Measurements from ENCODE around the gene CES2. TPM values are rescaled to one million over a fixed set of nuclear protein-coding genes. Genes with fewer than 3 reads are reported as not detected.
"Not testable (repeated sequence)": the region's sequence is repeated elsewhere in the genome, so short reads cannot be mapped to it uniquely, and the experiment has no call there.

The CES2 gene
- total RNA-seq, 1 experiment from 2014 or later, result 13.3 TPM

DNA sequence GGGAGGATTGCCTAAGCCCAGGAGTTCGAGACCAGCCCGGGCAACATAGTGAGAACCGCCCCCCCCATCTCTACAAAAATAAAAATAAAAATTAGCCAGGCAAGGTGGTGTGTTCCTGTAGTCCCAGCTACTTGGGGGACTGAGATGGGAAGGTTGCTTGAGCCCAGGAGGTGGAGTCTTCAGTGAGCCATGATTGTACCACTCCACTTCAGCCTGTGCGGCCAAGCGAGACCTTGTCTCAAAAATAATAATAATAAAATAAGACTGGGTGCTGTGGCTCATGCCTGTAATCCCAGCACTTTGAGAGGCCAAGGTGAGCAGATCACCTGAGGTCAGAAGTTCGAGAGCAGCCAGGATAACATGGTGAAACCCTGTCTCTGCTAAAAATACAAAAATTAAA lies 43.5 kb upstream of the CES2 start:
- no peaks in the 10 kb centered on the region for H3K27me3 ChIP-seq (ENCODE audit: low read length)
- no peak overlapping the region for H3K27ac ChIP-seq (ENCODE audit: low read length)
- H3K36me3 ChIP-seq (ENCODE audit: insufficient read depth, low read length), result no peaks in the 10 kb centered on the region; the same call in 1 of the 2 replicates
- no peaks in the 10 kb centered on the region for H3K9me3 ChIP-seq (ENCODE audit: low read length)
- no peak overlapping the region for H3K4me3 ChIP-seq (ENCODE audit: low read length)
- H3K4me1 ChIP-seq (ENCODE audit: low read length), result no peaks in the 10 kb centered on the region
- no peak overlapping the region for H3K9ac ChIP-seq (ENCODE audit: low read length)
- H3K4me2 ChIP-seq (ENCODE audit: low read depth, low read length, poor library complexity, severe bottlenecking), result no peak overlapping the region
- peaks cover under 1% of the 10 kb centered on the region; the same call in 1 of the 2 replicates for H3K79me2 ChIP-seq (ENCODE audit: low read length)
- no peak overlapping the region for H2AFZ ChIP-seq (ENCODE audit: low read length)
- peaks cover 7% of the 10 kb centered on the region; the same call in 1 of the 2 replicates for H4K20me1 ChIP-seq (ENCODE audit: insufficient read depth, low read depth, low read length)
- H3K9me2 ChIP-seq (replicated peaks; ENCODE audit: insufficient read depth, low read length), result no peaks in the 10 kb centered on the region
- DNase-seq, result no peak

DNA sequence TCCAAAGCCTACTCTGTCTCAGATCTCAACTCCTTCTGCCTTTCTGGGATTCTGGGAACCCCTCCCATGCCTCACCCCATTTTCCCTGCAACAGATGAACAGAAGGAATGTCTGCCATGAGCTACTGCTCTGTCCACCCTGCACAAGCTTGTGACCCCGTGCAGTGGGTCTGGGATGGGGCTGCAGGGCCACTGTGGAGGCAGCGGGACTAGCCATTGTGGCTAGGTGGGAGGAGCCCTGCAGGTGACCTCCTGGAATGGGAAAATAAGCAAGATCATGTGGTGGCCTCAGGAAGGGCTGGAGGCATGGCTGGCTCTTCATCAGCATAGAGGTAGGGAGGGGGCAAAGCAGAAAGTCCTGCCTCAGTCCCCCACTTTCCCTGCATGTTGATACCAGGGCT lies 41.3 kb upstream of the CES2 start:
- Histone ChIP-seq H3K9ac (ENCODE audit: low read length) (no peak overlapping the region), H2AFZ (ENCODE audit: low read length) (no peak overlapping the region), H3K9me3 (ENCODE audit: low read length) (no peaks in the 10 kb centered on the region), H3K27me3 (ENCODE audit: low read length) (no peaks in the 10 kb centered on the region), H3K27ac (ENCODE audit: low read length) (no peak overlapping the region), H3K4me3 (ENCODE audit: low read length) (no peak overlapping the region), H4K20me1 (ENCODE audit: insufficient read depth, low read depth, low read length) (peaks cover 7% of the 10 kb centered on the region; the same call in 1 of the 2 replicates), H3K4me1 (ENCODE audit: low read length) (no peaks in the 10 kb centered on the region), H3K36me3 (ENCODE audit: insufficient read depth, low read length) (no peaks in the 10 kb centered on the region), H3K9me2 (replicated peaks; ENCODE audit: insufficient read depth, low read length) (no peaks in the 10 kb centered on the region), H3K79me2 (ENCODE audit: low read length) (no peaks in the 10 kb centered on the region), H3K4me2 (ENCODE audit: low read depth, low read length, poor library complexity, severe bottlenecking) (no peak overlapping the region)
- DNase-seq, result no peak

DNA sequence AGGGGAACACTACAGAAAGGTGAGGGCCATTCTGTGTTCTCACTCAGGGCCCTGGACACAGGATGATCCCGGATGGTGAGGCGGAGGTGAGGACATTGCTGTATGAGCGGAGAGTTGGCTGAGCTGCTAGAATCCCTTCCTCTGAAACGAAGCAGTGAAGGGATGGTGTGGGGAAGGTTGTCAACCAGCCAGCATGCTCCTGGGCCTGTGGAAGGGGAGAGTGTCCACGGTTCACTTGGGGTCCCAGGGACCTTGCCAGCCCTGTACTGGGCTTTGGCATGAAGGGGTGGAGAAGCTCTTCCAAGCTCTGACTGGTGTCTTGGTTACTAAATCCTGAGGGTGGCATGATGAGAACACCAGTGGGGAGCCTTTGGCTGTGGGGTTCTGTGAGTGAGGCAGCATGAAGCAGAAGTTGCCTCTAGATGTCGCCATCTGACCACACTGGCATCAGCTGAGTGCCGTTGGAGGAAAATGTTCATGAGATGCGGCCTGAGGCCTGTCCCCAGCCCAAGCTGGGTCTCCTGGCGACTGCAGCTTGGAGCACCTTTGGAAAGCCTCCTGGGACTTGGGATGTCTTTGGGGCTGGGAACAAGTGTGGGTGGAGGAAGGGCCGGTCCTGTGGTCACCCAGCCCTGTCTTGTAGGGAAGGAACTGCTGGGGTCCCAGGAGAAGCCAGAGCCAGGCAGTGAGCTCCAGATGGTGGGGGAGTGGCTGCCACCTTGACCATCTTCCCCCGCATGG lies 40.2 kb upstream of the CES2 start:
- Histone ChIP-seq H3K9me3 (ENCODE audit: low read length) (no peaks in the 10 kb centered on the region), H3K27ac (ENCODE audit: low read length) (no peak overlapping the region), H3K27me3 (ENCODE audit: low read length) (no peaks in the 10 kb centered on the region), H3K9ac (ENCODE audit: low read length) (no peak overlapping the region), H2AFZ (ENCODE audit: low read length) (no peak overlapping the region), H3K4me1 (ENCODE audit: low read length) (no peaks in the 10 kb centered on the region), H3K4me3 (ENCODE audit: low read length) (no peak overlapping the region), H4K20me1 (ENCODE audit: insufficient read depth, low read depth, low read length) (peaks cover 7% of the 10 kb centered on the region; the same call in 1 of the 2 replicates), H3K4me2 (ENCODE audit: low read depth, low read length, poor library complexity, severe bottlenecking) (no peak overlapping the region), H3K9me2 (replicated peaks; ENCODE audit: insufficient read depth, low read length) (no peaks in the 10 kb centered on the region), H3K36me3 (ENCODE audit: insufficient read depth, low read length) (no peaks in the 10 kb centered on the region), H3K79me2 (ENCODE audit: low read length) (no peaks in the 10 kb centered on the region)
- peak; percentile 86 for DNase-seq

DNA sequence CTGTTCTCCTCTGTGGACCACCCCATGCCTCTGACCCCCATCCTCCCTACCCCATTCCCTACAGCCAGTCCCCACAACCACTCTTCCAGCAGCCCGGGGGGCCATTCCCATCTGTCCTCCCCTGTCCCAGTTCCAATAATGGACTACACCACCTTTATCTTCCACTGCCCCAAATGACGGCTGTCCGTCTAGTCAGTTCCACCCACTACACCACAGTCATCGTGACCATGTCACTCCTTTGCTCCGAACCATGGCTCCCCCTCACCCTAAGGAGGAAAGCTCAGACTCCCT lies 39.7 kb upstream of the CES2 start:
- no peak overlapping the region for H3K4me3 ChIP-seq (ENCODE audit: low read length)
- DNase-seq, result no peak
- no peaks in the 10 kb centered on the region for H3K36me3 ChIP-seq (ENCODE audit: insufficient read depth, low read length)
- H3K4me1 ChIP-seq (ENCODE audit: low read length), result no peaks in the 10 kb centered on the region
- peaks cover 7% of the 10 kb centered on the region; the same call in 1 of the 2 replicates for H4K20me1 ChIP-seq (ENCODE audit: insufficient read depth, low read depth, low read length)
- H2AFZ ChIP-seq (ENCODE audit: low read length), result no peak overlapping the region
- no peak overlapping the region for H3K4me2 ChIP-seq (ENCODE audit: low read depth, low read length, poor library complexity, severe bottlenecking)
- no peaks in the 10 kb centered on the region for H3K9me3 ChIP-seq (ENCODE audit: low read length)
- no peaks in the 10 kb centered on the region for H3K9me2 ChIP-seq (replicated peaks; ENCODE audit: insufficient read depth, low read length)
- no peak overlapping the region for H3K27ac ChIP-seq (ENCODE audit: low read length)
- H3K27me3 ChIP-seq (ENCODE audit: low read length), result no peaks in the 10 kb centered on the region
- H3K79me2 ChIP-seq (ENCODE audit: low read length), result no peaks in the 10 kb centered on the region
- H3K9ac ChIP-seq (ENCODE audit: low read length), result no peak overlapping the region

DNA sequence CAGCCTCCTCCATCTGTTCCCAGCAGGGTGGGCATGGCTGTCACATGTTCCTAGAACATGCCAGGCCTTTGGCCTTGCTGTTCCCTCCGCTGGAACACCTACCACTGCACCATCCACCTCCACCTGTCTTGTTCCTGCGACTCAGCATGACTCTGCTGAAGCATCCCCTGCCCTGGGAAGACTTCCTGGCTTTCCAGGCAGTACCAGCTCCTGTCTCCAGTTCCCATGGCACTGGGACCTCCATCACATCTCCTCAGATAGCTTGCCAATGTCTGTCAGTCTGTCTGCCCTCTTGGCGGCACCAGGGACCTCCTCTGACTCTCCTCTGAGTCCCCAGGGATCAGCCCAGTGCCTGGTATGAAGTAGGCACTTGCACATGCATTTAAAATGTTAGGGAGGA lies 39.3 kb upstream of the CES2 start:
- H4K20me1 ChIP-seq (ENCODE audit: insufficient read depth, low read depth, low read length), result peaks cover 7% of the 10 kb centered on the region; the same call in 1 of the 2 replicates
- H3K4me3 ChIP-seq (ENCODE audit: low read length), result no peak overlapping the region
- no peak for DNase-seq

DNA sequence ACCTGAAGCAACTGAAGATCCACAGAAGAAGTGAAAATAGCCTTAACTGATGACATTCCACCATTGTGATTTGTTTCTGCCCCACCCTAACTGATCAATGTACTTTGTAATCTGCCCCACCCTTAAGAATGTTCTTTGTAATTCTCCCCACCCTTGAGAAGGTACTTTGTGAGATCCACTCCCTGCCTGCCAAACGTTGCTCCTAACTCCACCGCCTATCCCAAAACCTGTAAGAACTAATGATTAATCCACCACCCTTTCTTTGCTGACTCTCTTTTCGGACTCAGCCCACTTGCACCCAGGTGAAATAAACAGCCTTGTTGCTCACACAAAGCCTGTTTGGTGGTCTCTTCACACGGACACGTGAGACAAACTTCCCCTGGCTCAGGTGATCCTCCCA lies 38.6 kb upstream of the CES2 start:
- H3K4me2 ChIP-seq (ENCODE audit: low read depth, low read length, poor library complexity, severe bottlenecking); H2AFZ ChIP-seq (ENCODE audit: low read length); H3K9ac ChIP-seq (ENCODE audit: low read length); H3K9me3 ChIP-seq (ENCODE audit: low read length); H3K36me3 ChIP-seq (ENCODE audit: insufficient read depth, low read length); H3K4me3 ChIP-seq (ENCODE audit: low read length); H3K9me2 ChIP-seq (replicated peaks; ENCODE audit: insufficient read depth, low read length); H3K4me1 ChIP-seq (ENCODE audit: low read length); H4K20me1 ChIP-seq (ENCODE audit: insufficient read depth, low read depth, low read length); H3K79me2 ChIP-seq (ENCODE audit: low read length); DNase-seq; H3K27me3 ChIP-seq (ENCODE audit: low read length); H3K27ac ChIP-seq (ENCODE audit: low read length): not testable (repeated sequence)

More for the DNA sequence above, 39.3 kb upstream of the CES2 start:
- no peak overlapping the region for H3K4me2 ChIP-seq (ENCODE audit: low read depth, low read length, poor library complexity, severe bottlenecking)
- no peaks in the 10 kb centered on the region for H3K27me3 ChIP-seq (ENCODE audit: low read length)
- no peak overlapping the region for H3K27ac ChIP-seq (ENCODE audit: low read length)
- H3K4me1 ChIP-seq (ENCODE audit: low read length), result no peaks in the 10 kb centered on the region
- no peak overlapping the region for H2AFZ ChIP-seq (ENCODE audit: low read length)
- no peaks in the 10 kb centered on the region for H3K9me3 ChIP-seq (ENCODE audit: low read length)
- no peaks in the 10 kb centered on the region for H3K9me2 ChIP-seq (replicated peaks; ENCODE audit: insufficient read depth, low read length)
- no peaks in the 10 kb centered on the region for H3K79me2 ChIP-seq (ENCODE audit: low read length)
- no peaks in the 10 kb centered on the region for H3K36me3 ChIP-seq (ENCODE audit: insufficient read depth, low read length)
- no peak overlapping the region for H3K9ac ChIP-seq (ENCODE audit: low read length)

DNA sequence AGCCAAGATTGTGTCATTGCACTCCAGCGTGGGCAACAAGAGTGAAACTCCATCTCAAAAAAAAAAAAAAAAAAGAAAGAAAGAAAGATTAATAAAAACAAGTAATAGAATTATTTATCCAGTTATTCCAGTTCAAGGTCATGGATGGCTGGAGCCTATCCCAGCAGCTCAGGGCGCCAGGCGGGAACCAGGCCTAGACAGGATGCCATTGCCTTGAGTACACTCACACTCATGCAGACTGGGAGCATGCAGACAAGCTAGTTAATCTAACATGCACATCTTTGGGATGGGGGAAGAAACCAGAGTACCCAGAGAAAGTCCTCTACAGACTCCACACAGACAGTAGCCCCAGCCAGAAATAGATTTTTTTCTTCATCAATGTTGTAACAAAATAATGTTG lies 37.1 kb upstream of the CES2 start:
- H3K9me3 ChIP-seq (ENCODE audit: low read length), result no peaks in the 10 kb centered on the region
- H3K79me2 ChIP-seq (ENCODE audit: low read length), result no peaks in the 10 kb centered on the region
- no peaks in the 10 kb centered on the region for H3K36me3 ChIP-seq (ENCODE audit: insufficient read depth, low read length)
- H4K20me1 ChIP-seq (ENCODE audit: insufficient read depth, low read depth, low read length), result peaks cover 7% of the 10 kb centered on the region; the same call in 1 of the 2 replicates
- H2AFZ ChIP-seq (ENCODE audit: low read length), result no peak overlapping the region
- H3K9ac ChIP-seq (ENCODE audit: low read length), result no peak overlapping the region
- H3K4me1 ChIP-seq (ENCODE audit: low read length), result peaks cover 5% of the 10 kb centered on the region
- no peaks in the 10 kb centered on the region for H3K9me2 ChIP-seq (replicated peaks; ENCODE audit: insufficient read depth, low read length)
- no peak overlapping the region for H3K27ac ChIP-seq (ENCODE audit: low read length)
- H3K4me2 ChIP-seq (ENCODE audit: low read depth, low read length, poor library complexity, severe bottlenecking), result no peak overlapping the region
- no peak for DNase-seq
- no peak overlapping the region for H3K4me3 ChIP-seq (ENCODE audit: low read length)
- H3K27me3 ChIP-seq (ENCODE audit: low read length), result no peaks in the 10 kb centered on the region

DNA sequence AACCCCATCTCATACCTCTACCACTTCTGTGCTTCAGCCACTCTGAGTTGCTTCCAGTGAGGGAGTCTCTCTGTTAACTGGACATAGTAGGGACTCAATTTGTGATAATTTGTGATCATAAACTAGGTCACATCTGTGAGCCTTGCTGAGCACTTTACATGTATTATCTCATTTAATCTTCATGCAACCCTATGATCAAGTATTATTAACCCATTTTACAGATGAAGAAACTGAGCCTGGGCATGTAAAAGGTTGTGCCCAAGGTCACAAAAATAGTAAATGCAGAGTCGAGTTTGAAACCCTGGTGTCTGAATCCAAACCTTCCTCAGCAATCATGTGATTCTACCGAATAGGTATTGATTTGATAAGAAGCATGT lies 36.4 kb upstream of the CES2 start:
- H3K9ac ChIP-seq (ENCODE audit: low read length), result no peak overlapping the region

More for the DNA sequence above, 36.4 kb upstream of the CES2 start:
- H3K79me2 ChIP-seq (ENCODE audit: low read length), result no peaks in the 10 kb centered on the region
- no peaks in the 10 kb centered on the region for H3K9me3 ChIP-seq (ENCODE audit: low read length)
- no peaks in the 10 kb centered on the region for H3K9me2 ChIP-seq (replicated peaks; ENCODE audit: insufficient read depth, low read length)
- H4K20me1 ChIP-seq (ENCODE audit: insufficient read depth, low read depth, low read length), result peaks cover 7% of the 10 kb centered on the region; the same call in 1 of the 2 replicates
- H3K4me3 ChIP-seq (ENCODE audit: low read length), result no peak overlapping the region
- no peak overlapping the region for H3K27ac ChIP-seq (ENCODE audit: low read length)
- H3K4me2 ChIP-seq (ENCODE audit: low read depth, low read length, poor library complexity, severe bottlenecking), result no peak overlapping the region
- no peak for DNase-seq
- H3K36me3 ChIP-seq (ENCODE audit: insufficient read depth, low read length), result no peaks in the 10 kb centered on the region
- H3K4me1 ChIP-seq (ENCODE audit: low read length), result peaks cover 6% of the 10 kb centered on the region
- no peaks in the 10 kb centered on the region for H3K27me3 ChIP-seq (ENCODE audit: low read length)
- no peak overlapping the region for H2AFZ ChIP-seq (ENCODE audit: low read length)

All from Karpas-422 (cell line).